Bone marrow (tissue), 2 donors: Measurements from ENCODE around the gene FAM120A.

ENCODE experiments used
- DNase-seq, 2 donors: peaks; one replicate each; lab custom pipeline; 2025; lab: John Stamatoyannopoulos, UW

FAM120A gene

DNA sequence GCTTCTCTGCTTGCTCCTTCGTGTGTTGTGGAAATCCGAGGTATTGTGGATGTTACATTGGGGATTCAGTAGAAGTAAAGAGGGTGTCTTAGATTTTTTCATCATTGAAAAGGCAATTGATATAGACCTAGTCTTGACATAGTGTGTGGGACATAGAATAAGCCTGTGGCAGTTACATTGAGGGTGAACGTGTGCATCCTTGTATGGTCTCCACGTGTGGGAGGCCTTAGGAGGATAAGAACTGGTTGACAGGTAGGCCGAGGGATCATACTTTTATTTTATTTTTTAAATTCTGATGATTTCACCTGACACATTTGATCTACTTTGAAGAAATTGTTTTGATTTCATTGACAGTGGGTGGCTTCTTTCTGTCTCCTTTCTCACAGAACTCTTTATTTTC, 18.9 kb downstream of the FAM120A start:
- no peak for DNase-seq

DNA sequence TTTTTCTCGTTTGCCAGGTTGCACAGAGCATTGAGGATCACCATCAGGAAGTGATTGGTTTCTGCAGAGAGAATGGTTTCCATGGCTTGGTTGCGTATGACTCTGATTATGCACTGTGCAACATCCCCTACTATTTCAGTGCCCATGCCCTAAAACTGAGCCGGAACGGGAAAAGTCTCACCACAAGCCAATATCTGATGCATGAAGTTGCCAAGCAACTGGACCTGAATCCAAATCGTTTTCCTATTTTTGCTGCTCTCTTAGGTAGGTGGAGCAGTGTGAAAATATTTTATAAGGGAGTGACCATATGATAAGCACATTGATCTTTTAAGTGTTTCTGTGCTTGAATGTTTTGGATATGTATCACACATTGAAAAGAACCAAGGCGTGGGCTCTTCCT, 19.6 kb downstream of the FAM120A start:
- DNase-seq, result no peak

DNA sequence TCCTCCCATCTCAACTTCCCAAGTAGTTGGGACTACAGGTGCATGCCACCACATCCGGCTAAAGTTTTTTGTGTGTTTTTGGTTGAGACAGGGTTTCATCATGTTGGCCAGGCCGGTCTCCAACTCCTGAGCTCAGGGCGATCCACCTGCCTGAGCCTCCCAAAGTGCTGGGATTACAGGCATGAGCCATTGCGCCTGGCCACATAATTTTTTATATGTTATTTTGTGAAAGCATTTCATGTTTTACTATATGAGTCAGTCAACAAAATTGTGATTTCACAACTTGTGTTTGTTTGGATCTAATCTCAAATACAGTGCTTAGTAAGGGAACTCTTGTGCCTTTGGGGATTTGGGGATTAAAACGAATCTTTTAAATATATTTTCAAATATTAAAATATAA, 21.9 kb downstream of the FAM120A start:
- DNase-seq, result no peak

DNA sequence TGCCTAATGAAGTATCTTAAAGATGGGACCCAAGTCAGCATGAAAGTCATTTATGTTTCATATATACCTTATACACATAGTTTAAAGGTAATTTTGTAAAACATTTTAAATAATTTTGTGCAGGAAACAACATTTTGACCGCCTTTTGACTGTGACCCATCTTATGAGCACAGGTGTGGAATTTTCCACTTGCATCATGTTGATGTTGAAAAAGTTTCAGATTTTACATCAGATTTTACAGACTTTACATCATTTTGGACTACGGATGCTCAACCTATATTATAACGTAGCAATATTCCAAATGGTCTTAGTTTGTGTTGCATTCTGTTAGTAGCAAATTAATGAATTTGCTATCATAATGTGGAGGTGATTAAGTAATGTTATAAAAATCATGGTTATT, 23.6 kb downstream of the FAM120A start:
- DNase-seq, result no peak

DNA sequence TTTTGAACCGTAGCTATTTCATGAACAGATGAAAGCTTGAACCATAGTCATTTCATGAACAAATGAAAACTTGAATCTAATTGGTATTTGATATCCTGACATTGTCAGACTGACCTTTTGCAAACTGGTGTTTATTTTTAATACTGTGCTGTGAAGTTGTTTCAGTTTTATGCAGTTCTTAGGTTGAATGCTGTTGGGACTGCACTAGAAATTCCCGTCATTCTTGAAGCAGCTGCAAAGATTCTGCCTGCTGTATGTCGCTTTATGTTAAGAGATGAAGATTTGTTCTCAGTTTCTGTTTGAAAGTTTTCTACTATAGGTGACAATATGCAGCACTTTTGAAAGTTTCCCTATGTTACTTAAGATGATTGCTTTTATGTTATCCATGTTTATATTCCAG, 24.4 kb downstream of the FAM120A start:
- no peak for DNase-seq

DNA sequence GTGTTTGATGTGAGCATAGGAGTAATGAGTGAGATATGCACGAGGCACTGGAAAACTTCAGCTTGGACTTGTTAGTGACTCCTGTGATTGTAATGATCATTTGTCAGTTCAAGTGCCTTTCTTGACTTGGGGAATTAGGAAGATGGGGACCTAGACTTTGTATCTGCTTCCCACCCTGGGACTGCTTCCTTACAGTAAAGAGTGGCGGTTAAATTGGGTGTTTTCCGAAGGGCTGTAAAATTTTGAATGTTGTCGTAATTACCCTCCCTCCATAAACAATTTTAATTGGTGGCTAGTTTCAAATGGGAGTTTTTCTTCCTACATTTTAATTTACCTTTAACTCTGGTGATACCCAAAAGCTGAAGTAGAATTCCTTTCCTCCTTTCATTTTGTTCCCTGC, 25.4 kb downstream of the FAM120A start:
- no peak for DNase-seq

DNA sequence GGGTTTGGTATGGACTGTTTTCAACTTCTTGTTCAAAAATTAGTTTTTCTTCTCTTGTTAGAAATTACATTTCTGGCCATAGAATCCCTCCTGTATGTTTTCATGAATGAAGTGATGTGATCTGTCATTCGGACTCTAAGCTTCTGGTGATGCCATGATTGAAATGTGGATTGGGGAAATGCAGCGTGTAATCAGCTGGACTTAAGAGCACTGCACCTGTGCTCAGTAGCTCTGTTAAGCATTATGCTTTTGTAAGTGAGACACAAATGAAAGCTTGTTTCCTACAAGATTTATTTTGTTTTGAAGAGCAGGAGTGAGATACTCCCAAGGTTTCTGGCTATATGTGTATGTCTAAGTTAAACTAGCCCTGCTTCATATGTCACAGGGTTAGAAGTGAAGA, 25.9 kb downstream of the FAM120A start:
- DNase-seq, result no peak

DNA sequence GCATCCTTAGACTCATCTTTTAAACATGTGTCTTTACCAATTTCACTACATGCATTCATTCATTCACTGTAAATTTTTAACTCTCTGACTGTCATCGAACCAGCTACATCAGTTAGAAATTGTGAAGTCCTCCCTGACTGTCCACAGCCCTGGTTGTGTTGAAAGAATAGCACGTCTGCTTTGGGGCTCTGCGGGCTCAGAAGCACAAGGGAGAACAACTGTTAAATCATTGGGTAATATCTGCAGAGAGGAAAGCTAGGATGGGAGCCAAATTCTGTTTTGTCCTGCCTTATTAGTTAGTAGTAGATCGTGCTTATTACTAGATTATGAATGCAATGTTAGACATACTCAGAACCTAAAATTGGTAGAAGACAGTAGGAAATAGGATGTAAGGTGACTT, 28.2 kb downstream of the FAM120A start:
- no peak for DNase-seq

DNA sequence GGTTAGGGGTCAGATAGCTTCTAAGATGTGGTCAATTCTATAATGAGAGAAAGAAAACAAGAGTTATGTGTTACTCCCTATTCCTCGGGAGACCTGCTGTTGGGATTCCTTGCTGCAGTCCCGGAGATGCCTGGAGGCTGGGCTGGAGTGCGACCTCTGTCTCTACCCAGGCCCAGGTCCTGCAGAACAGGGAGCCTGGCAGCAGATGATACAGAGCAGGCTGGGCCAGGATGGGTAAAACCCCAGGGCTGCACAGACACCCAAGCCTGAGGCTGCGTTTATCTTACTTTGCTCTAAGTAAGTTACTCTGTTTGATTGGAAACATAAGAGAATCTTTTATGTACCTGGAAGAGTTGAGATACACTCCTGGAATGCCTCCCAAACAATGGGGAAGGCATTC, 28.8 kb downstream of the FAM120A start:
- DNase-seq, result no peak

DNA sequence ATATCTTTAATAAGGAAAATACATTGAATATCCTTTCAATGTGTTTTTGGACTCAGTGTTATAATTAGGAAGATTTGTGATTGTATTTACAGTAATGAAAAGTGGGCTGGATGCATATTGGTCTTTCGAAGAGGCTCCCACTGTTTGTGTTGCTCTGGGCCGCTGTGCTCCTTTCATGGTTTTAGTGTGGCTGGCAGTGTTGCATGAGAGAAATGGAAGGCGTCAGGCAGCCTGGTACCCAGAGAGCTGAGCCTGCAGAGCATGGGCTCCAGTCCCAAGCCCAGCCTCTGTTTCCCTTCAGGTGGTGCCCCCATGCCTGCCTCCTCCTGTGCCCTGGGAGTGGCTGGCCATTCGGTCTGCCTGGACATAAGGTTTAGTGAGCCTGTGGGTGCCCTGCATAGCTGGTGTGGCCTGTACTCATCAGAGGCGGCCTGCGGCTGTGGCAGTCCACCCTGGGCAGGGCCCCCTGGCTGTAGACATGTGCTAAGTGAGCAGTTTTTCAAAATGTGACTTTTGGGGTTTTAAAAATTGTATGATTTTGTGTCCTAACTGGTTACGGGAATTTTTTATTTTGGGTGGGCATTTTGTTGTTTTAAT, 29.3 kb downstream of the FAM120A start:
- DNase-seq, result no peak

DNA sequence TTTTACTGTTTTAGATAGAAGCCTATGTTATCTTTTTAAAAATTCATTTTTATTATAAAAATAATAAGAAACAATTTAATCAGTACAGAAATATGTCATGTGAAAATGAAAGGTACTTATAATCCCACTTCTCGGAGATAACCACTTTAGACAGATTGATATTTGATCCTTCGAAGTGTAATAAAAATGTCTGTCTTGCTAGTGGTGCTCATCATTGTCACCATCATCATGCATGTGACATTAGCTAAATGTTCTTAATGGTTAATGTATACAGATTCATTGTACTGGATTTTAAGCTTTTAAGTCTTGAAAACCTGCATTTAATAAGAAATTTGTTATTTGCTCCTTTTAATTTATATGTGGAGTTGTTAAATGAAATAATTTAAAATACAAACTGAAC, 32.0 kb downstream of the FAM120A start:
- DNase-seq, result no peak

DNA sequence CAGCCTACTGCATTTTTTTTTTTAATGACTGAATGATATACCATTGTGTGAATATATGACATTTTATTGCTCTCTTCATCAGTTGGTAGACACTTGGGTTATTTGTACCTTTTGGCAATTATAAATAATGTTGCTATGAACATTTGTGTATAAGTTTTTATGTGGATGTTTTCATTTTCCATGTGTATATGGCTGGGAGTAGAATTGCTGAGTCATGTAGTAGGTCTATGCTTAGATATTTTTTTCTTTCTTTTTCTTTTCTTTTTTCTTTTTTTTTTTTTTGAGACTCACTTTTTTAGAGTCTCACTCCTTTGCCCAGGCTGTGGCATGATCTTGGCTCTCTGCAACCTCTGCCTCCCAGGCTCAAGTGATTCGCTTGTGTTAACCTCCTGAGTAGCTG, 34.8 kb downstream of the FAM120A start:
- DNase-seq, result peak in 1 of 2 donors; percentile 17

DNA sequence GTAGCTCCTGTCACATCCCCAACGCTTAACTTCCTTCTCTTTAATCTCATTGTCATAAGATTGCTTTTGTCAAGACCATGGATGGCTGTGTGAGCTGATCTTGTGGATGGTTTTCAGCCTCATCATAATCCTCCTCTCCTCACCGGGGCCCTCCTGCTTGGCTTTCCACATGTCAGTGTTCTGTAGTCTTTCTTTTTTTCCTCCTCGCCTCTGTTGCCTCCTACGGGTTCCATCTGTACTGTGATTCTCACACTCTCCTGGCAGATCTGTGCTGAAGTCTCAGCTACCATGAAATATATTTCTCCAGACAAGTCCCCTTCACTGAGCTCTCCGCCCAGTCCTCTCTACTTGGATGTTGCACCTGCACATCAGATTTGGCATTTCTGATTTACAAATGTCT, 36.8 kb downstream of the FAM120A start:
- DNase-seq, result no peak

DNA sequence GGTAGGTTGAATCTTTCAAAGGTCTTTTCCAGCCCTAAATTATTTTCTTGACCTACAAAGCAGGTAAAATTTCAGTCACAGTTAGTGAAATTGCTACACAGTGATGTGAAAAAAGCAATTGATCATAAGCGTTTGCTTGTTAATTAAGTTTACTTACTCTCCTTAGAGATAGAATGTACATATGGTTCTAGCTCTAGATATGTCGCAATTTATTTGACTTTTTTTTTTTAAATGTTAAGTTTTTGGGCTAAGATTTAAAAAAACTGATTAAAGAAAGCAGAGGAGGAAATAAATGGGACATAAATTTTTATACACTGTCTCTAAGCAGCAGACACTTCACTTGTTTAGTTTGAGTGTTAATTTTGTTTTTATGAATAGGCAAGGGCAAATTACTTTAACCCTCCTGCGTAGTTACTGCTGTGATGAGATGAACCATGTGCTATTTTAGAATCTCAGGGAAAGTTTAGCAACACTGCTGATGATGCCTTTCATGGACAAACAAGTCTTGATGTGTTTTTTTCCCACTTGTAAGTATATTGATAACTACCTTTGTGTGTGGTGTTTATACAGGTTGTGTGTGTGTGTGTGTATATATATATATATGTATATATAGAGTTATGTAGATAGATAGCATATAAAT, 40.2 kb downstream of the FAM120A start:
- no peak for DNase-seq

DNA sequence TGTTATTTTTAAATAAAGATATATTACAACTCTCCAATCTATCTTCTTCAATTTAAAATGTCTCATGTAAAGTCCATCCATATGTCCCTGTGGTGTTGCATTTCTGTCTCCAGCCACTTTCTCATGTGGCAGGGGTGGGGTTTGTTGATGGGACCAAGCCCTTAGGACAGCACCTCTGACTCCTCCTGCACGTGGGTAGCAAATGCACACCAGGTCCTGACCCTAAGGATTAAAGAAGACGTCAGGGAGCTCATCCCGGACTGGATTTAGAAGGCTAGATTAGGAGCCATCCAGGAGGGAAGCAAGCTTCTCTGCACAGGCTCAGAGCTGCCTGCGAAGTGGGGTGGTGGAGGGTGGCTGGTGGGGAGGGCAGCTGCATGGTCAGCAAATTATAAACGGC, 40.8 kb downstream of the FAM120A start:
- no peak for DNase-seq

DNA sequence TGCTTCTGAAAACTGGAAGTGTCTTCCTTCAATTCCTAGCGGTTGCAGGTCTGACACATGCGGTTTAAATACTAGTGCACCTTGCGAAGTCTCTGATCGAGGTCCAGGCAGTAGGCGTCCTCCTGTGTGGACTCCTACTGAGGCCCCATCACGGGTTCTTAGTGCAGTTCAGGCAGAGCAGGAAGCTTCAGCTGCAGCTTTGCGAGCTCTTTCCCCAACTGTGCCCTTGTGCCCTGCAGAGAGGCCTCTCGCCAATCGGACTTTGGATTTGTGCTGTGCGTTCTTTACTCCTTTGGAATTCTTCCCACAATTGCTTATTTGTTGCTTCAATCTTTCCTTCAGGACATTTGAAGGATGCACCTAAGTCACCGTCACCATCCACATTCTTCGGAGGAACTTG, 42.5 kb downstream of the FAM120A start:
- no peak for DNase-seq

DNA sequence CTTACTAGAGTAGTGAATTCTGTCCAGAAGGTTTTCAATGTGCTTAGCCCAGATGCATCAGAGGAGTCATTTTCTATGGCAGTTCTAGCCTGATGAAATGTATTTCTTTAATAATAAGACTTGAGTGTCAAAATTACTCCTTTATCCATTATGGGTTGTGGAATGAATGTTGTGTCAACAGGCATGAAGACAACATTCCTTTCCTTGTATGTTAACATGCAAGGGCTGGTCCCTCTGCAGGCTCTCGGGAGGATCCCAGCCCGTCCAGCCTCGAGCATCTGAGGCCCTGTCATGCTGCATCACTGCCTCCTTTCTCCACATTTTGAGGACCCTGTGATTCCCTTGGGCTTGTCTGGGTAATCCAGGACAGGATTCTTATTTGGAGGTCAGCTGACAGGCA, 44.8 kb downstream of the FAM120A start:
- DNase-seq, result no peak

DNA sequence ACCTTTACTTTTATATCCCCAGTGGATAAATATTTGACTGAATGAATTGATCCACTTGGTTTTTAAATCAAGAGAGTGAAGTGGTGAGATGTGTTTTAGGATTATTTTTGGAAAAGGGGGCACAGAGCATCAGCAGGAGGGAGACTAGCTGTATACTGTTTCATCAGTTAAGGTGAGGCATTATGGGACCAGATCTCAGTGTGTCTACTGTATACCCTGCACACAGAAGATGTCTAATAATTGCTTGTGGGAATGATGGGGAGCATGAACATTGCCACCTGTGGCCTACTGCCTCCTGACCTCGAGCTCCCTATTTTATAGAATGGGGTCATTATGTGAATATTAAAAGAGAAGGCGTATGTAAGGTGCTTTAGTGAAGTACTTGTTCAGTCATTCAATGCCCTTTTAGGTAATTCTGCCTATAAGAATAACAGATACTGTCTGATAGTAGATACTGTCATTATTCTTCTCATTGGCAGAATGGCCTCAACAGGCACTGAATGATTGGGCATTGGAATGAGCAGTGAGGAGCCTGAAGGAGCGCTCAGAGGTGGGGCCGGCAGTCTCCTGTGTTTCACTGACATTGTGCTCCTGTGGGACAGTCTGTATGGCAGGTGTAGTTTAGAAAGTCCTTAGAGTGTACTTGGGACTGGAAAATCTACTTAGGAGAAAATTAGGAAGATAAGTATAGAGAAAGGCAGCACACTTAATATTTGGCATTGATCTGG, 49.2 kb downstream of the FAM120A start:
- DNase-seq, result no peak

DNA sequence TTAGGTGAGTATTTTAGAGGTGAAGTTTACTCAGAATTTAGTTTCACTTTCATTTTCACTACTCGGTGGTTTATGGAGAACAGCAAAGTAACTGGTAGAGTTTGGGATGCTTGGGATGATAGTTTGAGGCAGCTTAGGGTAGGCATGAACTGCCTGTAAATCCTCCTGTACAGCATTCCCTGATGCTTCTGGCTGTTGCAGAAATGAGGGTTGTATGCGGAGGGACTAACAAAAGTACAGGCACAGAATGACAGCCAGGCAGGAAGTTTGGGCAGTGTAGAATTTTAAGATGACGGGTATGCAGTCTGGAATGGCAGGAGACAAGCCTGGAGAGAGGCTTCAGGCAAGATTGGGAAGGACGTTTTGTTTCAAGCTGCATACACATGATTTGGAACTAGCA, 49.9 kb downstream of the FAM120A start:
- DNase-seq, result no peak

DNA sequence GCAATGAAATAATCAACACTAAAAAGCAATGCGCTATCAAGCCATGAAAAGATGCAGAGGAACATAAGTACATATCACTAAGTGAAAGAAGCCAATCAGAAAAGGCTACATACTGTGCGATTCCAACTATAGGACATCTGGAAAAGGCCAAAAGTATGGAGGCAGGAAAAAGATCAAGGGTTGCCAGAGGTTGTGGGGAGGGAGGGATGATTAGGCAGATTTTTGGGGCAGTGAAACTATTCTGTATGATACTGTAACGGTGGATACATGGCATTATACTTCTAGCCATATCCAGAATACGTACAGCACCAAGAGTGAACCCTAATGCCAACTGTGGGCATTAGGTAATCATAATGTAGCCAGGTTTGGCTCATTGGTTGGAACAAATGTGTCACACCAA, 51.9 kb downstream of the FAM120A start:
- DNase-seq, result no peak

DNA sequence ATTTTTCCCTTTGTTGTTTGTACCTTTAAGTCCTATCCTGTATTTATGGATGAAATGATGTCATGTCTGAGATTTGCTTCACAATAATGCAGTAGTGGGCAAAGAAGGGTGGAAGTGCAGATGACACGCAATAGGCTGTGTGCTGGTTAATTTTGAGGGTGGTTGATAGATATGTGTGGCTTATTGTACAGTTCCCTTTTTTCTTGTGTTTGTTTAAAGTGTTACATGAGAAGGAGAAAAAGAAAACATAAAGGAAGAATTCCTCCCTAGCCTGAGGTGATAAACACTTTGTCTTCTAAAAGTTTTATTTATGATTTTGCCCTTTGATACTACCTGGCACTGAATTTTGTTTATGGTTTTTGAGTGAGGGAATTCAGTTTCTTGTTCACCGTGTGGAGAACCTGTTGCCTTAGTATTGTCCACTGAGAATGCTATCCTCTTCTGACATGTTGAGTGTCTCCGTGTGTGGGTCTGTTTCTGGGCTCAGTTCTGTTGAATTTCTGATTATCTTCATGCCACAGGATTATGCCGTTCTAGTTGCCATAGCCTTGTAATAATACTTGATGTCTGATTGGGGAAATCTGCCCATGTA, 54.2 kb downstream of the FAM120A start:
- DNase-seq, result peak in 1 of 2 donors; percentile 70

DNA sequence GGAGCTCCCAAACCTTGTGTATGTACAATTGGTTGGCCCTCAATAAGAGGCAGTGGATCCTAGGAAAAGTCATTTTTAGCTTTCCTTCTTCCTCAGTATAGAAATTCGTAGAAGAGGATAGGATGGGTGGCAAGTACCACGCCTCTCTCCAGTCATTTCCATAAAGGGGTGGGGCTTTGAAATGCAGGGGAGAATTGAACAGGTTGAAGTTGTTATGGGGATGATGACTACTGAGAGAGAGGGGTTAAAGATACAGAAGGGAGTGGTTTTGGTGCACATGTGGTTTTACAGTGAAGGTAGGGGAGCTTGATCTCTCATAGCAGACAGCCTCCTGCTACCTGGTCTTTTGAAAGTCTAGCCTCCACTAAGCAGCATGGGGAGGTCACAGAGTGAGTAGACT, 56.3 kb downstream of the FAM120A start:
- DNase-seq, result no peak

DNA sequence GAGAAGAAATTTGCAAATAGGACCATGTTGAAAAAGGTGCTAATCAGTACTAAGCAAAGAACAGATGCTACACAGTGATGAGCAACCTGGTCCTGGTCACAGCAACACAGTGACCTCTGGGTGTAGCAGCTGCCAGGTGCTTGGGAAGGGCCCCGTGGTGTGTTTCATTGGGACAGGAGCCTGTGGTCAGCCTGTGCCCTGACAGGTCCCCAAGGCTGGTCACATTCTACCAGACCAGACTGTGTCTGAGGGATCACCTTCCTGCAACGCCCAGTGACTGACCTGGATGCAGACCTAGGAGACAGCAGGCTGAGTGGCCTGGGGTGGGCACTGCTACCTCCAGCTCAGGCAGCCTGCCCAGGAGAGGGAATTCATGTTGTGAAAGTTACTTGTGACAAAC, 56.7 kb downstream of the FAM120A start:
- DNase-seq, result no peak
